Heart right ventricle (tissue), 16 donors: Measurements from ENCODE around the gene PPP2R5E. TPM values are rescaled to one million over a fixed set of nuclear protein-coding genes. Genes with fewer than 3 reads are reported as not detected.
A peak's percentile ranks its signal among the peaks of the same experiment; 100 is the strongest.

Experiments
- ATAC-seq, 8 donors: fragments of 200-7000 bp; cut with Tn5 transposase; one replicate each; pipeline ENCODE4 v1.9.1; 2020; ENCODE audit warnings: mild to moderate bottlenecking in 8 of 8, moderate library complexity in 8 of 8, moderate number of reproducible peaks in 1 of 8
- DNase-seq, 2 donors: peaks; one replicate each; pipeline ENCODE4 v3.0.0-alpha.2; 2020
- H3K27ac ChIP-seq, 10 donors: fragments of 200-600 bp; sonication (generic) in 2 of 10; one replicate each; pipeline versions ENCODE4 v1.5.0 to v1.8.0; 2020 to 2022; ENCODE audit warnings: mild to moderate bottlenecking in 3 of 10
- H3K27me3 ChIP-seq, 7 donors: fragments of 200-600 bp; one replicate each; pipeline ENCODE4 v1.8.0; 2021 to 2022; ENCODE audit warnings: mild to moderate bottlenecking in 2 of 7
- H3K36me3 ChIP-seq, 9 donors: fragments of 200-600 bp; sonication (generic) in 1 of 9; one replicate each; pipeline versions ENCODE4 v1.5.0 to v1.8.0; 2020 to 2022; ENCODE audit warnings: mild to moderate bottlenecking in 2 of 9
- H3K4me1 ChIP-seq, 9 donors: fragments of 200-600 bp; sonication (generic) in 1 of 9; one replicate each; pipeline versions ENCODE4 v1.5.0 to v1.8.0; 2020 to 2022; ENCODE audit warnings: mild to moderate bottlenecking in 4 of 9
- H3K4me3 ChIP-seq, 10 donors: fragments of 200-600 bp; sonication (generic) in 2 of 10; one replicate each; pipeline versions ENCODE4 v1.5.0 to v1.8.0; 2020 to 2022; ENCODE audit warnings: mild to moderate bottlenecking in 7 of 10, moderate library complexity in 2 of 10
- H3K9me3 ChIP-seq, 11 donors: fragments of 200-600 bp in 10 of 11; sonication (generic) in 2 of 11; one replicate each; pipeline versions ENCODE4 v1.5.0 to v1.8.0; 2013 to 2022; ENCODE audit warnings: mild to moderate bottlenecking in 2 of 11, control low read depth in 1 of 11, moderate library complexity in 1 of 11
- WGBS, 2 donors: extraction: QIAGEN DNeasy Blood & Tissue Kit; methylation state at CpG; one replicate each; pipeline ENCODE4 v1.1.7; 2013; ENCODE audit warnings: inconsistent platforms in 1 of 2; 5-methylcytosine and 5-hydroxymethylcytosine counted together
- intact Hi-C, 10 donors: fragments of 100-400 bp; cut with DNase I; formaldehyde crosslinking; loops; one replicate each; pipeline versions ENCODE4 v1.11.1 to v1.14.2; 2022
- polyA plus RNA-seq, 2 donors: library from polyadenylated mRNA; stranded (reverse); fragments of 200-250 nt; gene quantifications; one replicate each; pipeline ENCODE4 v1.2.3, GENCODE V29; 2013
- total RNA-seq, 10 donors: library from RNA; stranded (reverse); fragmentation: NEBNext Ultra II Directional in 3 of 10; extraction: Animal tissue kit (Norgen Biotek cat#: 25700) in 3 of 10; gene quantifications; one replicate each; pipeline versions ENCODE4 v1.2.1 to v1.2.4, GENCODE V29; 2021 to 2023
- TF ChIP-seq, protein P1 (sequence below), 9 donors: fragments of 200-600 bp; sonication (generic) in 2 of 9; IDR thresholded peaks; one replicate each; pipeline versions ENCODE4 v1.5.0 to v1.8.0; 2021 to 2022; ENCODE audit warnings: antibody characterized with exemption in 9 of 9, mild to moderate bottlenecking in 5 of 9, moderate library complexity in 1 of 9
- donor health status: Arrhythmogenic right ventricular cardiomyopathy.
- donor health status: ischemic (EF 13 %, LVEDD 7.1; RV severe dilation, severe dysfunction).
- donor health status: healthy with polysubstance abuse.
- donor health status: DM: no; HTN: yes; CAD: no.
- donor health status: DM: no; HTN: no; CAD: no.
- donor health status: ischemic (EF 25% LVEDD 6.9; RV normal size, moderate dysfunction).
- donor health status: ischemic (EF 25% LVEDD 5.7; RV mildly dilated, moderate dysfunction).
- donor health status: healthy.
- donor health status: DM: yes; HTN: yes; CAD: no.
- donor health status: Ischemic cardiomyopathy.
- donor health status: ischemic (EF 35%, LVEDD 5.7; RV mildly dilated, moderate dysfunction).
- donor health status: nonischemic (EF 11% LVEDD 7.7; RV severe dilation, severe dysfunction).
- donor health status: DM: yes; HTN: yes; CAD: no.
- donor health status: PGD.
- donor health status: ischemic (EF 29% LVEDD 5.4; RV normal size, mild dysfunction).
- donor health status: nonischemic (EF 23%, LVEDD 6.1; RV moderate dilation, normal function).

The PPP2R5E gene
- total and polyA plus RNA-seq, 12 donors: 6.1 to 44.4 (median 36.4) TPM

- TF ChIP-seq, protein P1, sequence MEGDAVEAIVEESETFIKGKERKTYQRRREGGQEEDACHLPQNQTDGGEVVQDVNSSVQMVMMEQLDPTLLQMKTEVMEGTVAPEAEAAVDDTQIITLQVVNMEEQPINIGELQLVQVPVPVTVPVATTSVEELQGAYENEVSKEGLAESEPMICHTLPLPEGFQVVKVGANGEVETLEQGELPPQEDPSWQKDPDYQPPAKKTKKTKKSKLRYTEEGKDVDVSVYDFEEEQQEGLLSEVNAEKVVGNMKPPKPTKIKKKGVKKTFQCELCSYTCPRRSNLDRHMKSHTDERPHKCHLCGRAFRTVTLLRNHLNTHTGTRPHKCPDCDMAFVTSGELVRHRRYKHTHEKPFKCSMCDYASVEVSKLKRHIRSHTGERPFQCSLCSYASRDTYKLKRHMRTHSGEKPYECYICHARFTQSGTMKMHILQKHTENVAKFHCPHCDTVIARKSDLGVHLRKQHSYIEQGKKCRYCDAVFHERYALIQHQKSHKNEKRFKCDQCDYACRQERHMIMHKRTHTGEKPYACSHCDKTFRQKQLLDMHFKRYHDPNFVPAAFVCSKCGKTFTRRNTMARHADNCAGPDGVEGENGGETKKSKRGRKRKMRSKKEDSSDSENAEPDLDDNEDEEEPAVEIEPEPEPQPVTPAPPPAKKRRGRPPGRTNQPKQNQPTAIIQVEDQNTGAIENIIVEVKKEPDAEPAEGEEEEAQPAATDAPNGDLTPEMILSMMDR (IDR thresholded peaks at IDR 0.05): no peak
- intact Hi-C loops: no loop called here
- no peaks in the 10 kb centered on the region for H3K9me3 ChIP-seq
- no peak overlapping the region for H3K4me3 ChIP-seq
- no peak for ATAC-seq
- H3K27me3 ChIP-seq: no peaks in the 10 kb centered on the region
- 44 to 98% methylated on average over 1 of the region's 1 CpG for WGBS, 2 donors
- no peak overlapping the region for H3K27ac ChIP-seq
- H3K36me3 ChIP-seq: no peaks in the 10 kb centered on the region
- peaks cover 0 to 53% (median 23%) of the 10 kb centered on the region in 9 donors for H3K4me1 ChIP-seq
- DNase-seq: no peak
Measured at GRCh38 chr14:63487724-63488123, 55.5 kb downstream of the PPP2R5E start.

DNA sequence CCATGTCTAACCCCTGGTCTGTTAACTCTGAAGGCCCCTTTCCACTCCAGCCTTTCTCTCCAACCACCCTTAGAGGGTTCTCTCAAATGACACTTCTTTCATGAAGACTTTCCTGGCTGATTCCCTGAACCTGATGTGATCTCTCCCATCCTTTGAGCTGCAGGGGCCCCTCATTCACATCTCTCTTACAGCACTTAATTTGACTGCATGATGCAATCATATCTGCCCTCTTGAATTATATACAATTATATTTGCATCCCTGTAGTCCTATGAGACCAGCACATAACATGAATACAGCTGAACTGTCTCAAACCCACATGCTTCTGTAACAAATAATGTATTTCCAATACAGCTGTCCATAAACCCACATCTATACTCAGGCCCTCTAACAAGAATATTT, 56.4 kb downstream of the PPP2R5E start:
- TF ChIP-seq, protein P1 (IDR thresholded peaks at IDR 0.05): no peak
- Histone ChIP-seq H3K9me3 (no peaks in the 10 kb centered on the region), H3K27ac (no peak overlapping the region), H3K4me1 (peaks cover 0 to 45% (median 19%) of the 10 kb centered on the region in 9 donors), H3K36me3 (no peaks in the 10 kb centered on the region), H3K27me3 (no peaks in the 10 kb centered on the region), H3K4me3 (no peak overlapping the region)
- ATAC-seq (no peak), DNase-seq (no peak)
- intact Hi-C loops: no loop called here

- ATAC-seq (peak in 3 of 8 donors; percentile 62 to 84 (median 81)), DNase-seq (no peak)
- H3K27me3 ChIP-seq: no peaks in the 10 kb centered on the region
- intact Hi-C loops: no loop called here
- H3K27ac ChIP-seq: no peak overlapping the region
- H3K36me3 ChIP-seq: no peaks in the 10 kb centered on the region
- TF ChIP-seq, protein P1 (IDR thresholded peaks at IDR 0.05): no peak
- no peak overlapping the region for H3K4me3 ChIP-seq
- no peaks in the 10 kb centered on the region for H3K9me3 ChIP-seq
- peaks cover 0 to 32% (median 12%) of the 10 kb centered on the region in 9 donors for H3K4me1 ChIP-seq
- WGBS, 2 donors: 57 to 79% methylated on average over 7 of the region's 7 CpGs
Measured at GRCh38 chr14:63483315-63483714, 59.9 kb downstream of the PPP2R5E start.

DNA sequence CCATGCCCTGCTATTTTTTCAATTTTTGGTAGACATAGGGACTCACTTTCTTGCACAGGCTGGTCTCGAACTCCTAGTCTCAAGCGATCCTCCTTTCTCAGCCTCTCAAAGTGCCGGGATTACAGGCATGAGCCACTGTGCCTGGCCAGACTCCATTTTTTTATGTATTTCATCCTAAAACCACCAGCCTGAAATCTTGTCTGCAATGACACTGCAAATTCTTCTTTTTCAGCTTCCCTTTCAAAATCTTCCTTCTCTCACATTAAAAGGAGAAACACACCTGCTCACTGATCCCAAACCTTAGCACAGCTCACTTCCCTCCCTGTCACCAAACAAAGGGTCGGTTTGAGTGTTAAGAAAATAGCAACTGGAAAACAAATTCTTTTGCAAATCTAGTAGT, 62.6 kb downstream of the PPP2R5E start:
- peaks cover 0 to 48% (median 29%) of the 10 kb centered on the region in 9 donors for H3K4me1 ChIP-seq
- no peaks in the 10 kb centered on the region for H3K36me3 ChIP-seq
- H3K27me3 ChIP-seq: no peaks in the 10 kb centered on the region
- TF ChIP-seq, protein P1 (IDR thresholded peaks at IDR 0.05): no peak
- intact Hi-C loops: no loop called here
- WGBS, 2 donors: 96 to 97% methylated on average over 4 of the region's 4 CpGs
- H3K27ac ChIP-seq: no peak overlapping the region
- DNase-seq (no peak), ATAC-seq (no peak)
- H3K4me3 ChIP-seq: no peak overlapping the region
- H3K9me3 ChIP-seq: no peaks in the 10 kb centered on the region
